Dorsolateral prefrontal cortex (tissue), 118 donors: Measurements from ENCODE around the gene COA1. TPM values are rescaled to one million over a fixed set of nuclear protein-coding genes. Genes with fewer than 3 reads are reported as not detected.

Source experiments
- total RNA-seq, 120 experiments: library from RNA; stranded (reverse); gene quantifications; one replicate each; pipeline versions ENCODE4 v1.2.3 to v1.2.4, GENCODE V29; 2022

Gene COA1
- total RNA-seq, 120 experiments from 2014 or later: 52.0 to 94.0 (median 71.9) TPM

Other genes with a start within 250 kb of the COA1 start
- 10 to 100 TPM in 68 of 120 experiments, 1 to 10 TPM in 52; 6.3 to 23.7 (median 10.4) TPM for gene STK17A, start 146.4 kb downstream of the COA1 start, total RNA-seq
- 10 to 100 TPM; 19.9 to 63.4 (median 43.2) TPM for gene BLVRA, start 29.2 kb upstream of the COA1 start, total RNA-seq
- gene MRPS24, start 140.0 kb upstream of the COA1 start, total RNA-seq: 100 to 1,000 TPM in 1 of 120 experiments, 10 to 100 TPM in 119; 39.5 to 106 (median 68.7) TPM
- 10 to 100 TPM; 38.6 to 96.9 (median 70.0) TPM for gene URGCP, start 177.1 kb upstream of the COA1 start, total RNA-seq
- 10 to 100 TPM; 20.4 to 46.7 (median 34.6) TPM for gene UBE2D4, start 196.9 kb upstream of the COA1 start, total RNA-seq